ENCODE results near the gene MRPL2.
"Not testable (repeated sequence)": the region's sequence is repeated elsewhere in the genome, so short reads cannot be mapped to it uniquely, and the experiment has no call there.

Gene MRPL2

GRCh38 chr6:43081922-43082321 lies 22.7 kb upstream of the MRPL2 start:
- not testable (repeated sequence) for FAIRE-seq

- no peak for FAIRE-seq
Observed at GRCh38 chr6:43081043-43081442, 21.8 kb upstream of the MRPL2 start.

DNA sequence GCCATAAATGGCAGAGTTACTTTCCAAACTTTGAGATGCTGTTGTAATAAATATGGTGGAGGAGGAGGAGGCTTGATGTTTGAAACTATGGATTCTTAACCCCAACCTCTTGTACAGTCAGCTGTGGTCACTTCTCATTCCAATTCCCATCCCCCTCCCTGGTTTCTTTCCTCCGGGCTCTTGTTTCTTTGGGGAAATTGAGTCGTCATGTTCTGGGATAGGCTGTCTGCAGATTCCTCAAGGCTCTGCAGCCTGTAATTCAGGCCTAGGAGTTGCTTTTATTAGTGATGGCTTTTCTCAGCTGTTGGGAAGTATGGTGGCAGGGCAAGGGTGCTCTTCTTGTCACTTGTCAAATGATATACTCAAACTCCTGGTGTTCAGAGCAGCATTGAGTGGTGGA lies 19.5 kb upstream of the MRPL2 start:
- FAIRE-seq: no peak

DNA sequence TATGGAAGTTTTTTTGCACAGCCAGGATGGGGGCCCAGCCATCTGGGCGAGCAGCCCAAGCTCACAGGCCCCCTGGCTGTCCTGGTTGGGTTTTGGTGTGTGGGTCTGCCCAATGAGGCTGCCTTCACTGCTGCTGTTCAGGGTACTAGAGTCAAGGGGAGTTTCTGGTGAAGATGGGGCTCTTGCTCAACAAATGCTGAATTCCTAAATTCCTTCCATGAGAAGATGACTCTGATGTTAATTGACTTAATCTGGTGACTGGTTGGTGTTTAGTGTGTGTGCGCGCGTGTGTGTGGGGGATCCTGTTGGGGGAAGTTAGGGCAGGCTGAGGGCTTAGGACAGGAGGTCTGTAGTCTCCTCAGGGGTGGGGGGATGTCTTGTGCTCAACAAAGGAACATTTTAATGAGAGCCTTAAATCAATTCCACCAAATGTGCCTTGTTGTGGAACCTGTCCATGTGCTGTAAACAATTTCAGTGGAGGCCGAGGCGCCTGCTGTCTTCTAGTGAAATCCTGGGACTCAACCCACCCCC lies 18.8 kb upstream of the MRPL2 start:
- FAIRE-seq: no peak

- FAIRE-seq: no peak
Observed at GRCh38 chr6:43077333-43077809, 18.1 kb upstream of the MRPL2 start.

GRCh38 chr6:43076464-43077332 lies 17.5 kb upstream of the MRPL2 start:
- FAIRE-seq: no peak

- FAIRE-seq: no peak
Observed at GRCh38 chr6:43075670-43076463, 16.6 kb upstream of the MRPL2 start, which contains the start of gene PTK7. Gene PTK7 (plus strand): TSS chr6:43076314. CDS start chr6:43076489, 175 bp downstream.

DNA sequence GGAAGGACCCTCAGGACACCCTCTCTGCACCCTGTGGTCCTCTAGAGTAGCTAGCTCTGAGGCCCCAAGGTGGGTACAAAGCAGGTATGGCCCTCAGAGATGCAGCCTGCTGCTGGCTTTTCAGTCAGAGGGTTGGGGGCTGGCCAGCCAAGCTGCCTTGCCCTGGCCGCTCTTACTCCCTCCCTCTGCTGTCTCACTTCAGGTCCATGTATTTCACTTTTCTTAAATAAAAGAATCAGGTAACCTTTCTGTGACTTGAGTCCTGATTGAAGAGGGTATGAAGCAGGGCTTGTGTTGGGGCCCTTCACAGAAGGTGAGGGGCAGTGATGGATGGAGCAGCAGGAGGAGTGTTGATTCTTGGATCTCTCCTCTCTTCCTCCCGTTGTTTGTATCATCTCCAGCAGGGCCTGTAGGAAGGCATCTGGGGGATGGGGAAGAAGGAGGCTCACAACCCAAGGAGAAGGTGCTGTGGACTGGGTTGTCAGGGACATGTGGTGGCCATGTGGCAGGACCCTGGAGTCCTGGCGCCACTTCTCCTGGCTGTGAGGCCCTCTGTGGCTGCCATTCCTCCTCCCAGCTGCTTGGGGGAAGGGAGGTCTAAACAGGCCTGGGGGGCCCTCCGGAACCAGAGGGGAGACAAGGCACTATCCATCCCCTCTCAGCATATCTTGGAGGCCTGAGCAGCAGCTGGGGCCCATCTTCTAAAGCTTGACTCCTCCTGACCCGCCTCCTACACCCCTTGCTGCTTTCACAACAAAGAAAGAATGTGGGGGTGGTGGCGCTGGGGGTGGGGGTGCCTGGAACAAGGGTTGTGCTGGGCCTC lies 15.8 kb upstream of the MRPL2 start:
- FAIRE-seq: no peak

DNA sequence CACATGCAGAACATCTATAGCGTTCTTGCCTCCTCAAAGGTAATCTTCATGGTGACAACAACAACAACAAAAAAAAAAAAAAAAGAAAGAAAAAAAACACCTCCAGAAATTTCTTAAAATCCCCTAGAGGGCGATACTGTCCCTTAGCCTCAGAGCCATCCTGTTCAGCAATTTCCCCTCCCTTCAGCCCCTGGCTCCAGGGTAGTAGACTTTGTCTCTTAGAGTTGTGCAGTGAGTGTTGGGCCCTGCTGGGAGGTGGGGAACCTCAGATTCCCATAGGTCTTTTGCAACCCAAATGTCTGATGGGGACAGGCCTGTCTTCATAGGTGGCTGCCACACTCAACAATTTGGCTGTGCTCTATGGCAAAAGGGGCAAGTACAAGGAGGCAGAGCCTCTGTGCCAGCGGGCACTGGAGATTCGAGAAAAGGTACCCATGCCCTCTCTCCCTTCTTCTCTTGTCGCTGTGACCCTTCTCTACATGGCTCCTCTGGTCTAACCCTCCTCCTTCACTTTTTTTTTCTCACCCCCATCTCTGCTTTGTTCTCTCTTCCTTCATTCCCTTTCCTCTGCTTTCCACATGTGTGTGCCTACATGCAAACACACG lies 10.9 kb upstream of the MRPL2 start:
- FAIRE-seq: peak; percentile 92

DNA sequence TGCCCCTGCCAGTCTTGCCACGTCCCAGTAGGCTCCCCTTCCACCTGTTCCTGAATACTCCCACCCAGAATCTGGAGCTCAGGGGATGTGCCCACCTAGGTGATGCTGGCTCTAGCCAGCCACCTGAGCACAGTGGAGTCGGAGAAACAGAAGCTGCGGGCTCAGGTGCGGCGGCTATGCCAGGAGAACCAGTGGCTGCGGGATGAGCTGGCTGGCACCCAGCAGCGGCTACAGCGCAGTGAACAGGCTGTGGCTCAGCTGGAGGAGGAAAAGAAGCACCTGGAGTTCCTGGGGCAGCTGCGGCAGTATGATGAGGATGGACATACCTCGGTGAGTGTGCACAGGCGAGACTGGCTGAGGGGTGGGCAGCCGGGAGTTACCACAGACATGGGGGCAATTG lies 3.6 kb upstream of the MRPL2 start:
- FAIRE-seq: no peak

DNA sequence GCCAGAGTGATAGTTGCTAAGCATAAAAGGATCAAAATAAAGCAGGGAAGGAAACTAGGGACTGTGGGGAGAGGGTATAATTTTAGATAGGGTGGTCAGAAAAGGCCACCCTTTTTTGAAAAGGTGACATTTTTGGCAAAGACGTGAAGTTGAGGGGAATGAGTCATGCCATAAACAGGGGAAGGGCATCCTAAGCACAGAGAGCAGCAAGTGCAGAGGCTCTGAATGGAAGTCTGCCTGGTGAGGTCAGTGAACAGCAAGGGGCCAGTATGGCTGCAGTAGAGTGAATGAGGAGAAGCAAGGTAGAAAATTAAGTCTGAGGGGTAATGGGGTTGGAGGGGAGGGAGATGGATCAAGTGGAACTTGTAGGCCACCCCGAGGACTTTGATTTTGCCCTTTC lies 2.6 kb upstream of the MRPL2 start:
- no peak for FAIRE-seq

DNA sequence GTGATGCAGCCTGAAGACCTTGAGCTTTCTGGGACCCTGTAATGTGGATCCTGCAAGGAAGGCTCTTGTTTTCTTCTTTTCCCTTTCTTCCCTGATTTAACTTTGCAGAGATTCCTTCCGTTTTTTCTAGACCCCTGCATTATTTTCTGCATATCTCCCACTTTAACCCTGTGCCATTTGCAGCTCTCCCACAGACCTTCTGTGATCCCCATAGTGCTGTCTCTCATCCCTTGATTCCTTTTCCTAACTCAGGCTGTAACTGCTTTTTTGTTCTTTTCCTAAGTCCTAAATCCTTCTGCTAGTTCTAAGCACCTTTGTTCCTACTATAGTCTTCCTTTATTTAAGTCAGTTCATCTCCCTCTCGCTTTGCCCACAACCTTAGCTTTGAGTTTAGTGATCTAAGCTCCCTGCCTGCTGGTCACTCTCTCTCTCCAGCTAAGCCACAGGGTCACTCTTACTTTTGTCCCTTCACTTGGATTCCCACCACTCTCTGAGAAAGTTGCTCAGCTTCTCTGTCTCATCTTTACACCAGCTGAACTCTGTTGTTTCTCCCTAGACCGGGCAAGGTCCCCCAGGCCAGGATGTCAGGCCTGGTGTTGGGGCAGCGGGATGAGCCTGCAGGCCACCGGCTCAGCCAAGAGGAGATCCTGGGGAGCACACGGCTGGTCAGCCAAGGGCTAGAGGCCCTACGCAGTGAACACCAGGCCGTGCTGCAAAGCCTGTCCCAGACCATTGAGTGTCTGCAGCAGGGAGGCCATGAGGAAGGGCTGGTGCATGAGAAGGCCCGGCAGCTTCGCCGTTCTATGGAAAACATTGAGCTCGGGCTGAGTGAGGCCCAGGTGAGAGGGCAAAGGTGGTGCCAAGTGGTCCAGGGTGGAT lies 1.8 kb upstream of the MRPL2 start:
- no peak for FAIRE-seq

- no peak for FAIRE-seq
Observed at GRCh38 chr6:43060034-43060754, 960 bp upstream of the MRPL2 start.

DNA sequence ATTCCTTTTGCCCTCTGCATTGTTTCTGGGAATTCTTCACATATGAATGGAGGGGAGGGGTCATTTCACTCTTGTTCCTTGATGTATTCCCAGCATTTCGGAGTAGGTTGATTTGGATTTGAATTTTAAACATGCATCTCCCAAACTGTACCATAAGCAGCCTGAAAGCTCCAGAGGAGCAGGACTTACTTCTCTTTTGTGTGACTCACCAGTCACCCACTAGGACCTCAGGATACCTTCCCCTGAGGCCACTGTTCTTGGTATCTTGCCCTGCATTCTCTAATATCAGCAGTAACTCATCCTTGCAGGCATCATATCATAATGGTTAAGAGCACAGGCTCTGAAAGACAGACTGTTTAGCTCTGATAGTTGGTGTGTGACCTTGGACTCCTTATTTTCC lies 703 bp downstream of the MRPL2 start:
- FAIRE-seq: no peak

- FAIRE-seq: no peak
Observed at GRCh38 chr6:43055966-43056365, 3.3 kb downstream of the MRPL2 start.

GRCh38 chr6:43054206-43054943 lies 4.9 kb downstream of the MRPL2 start:
- no peak for FAIRE-seq

- FAIRE-seq: peak; percentile 93
Observed at GRCh38 chr6:43053545-43054205, 5.6 kb downstream of the MRPL2 start, which contains the start of gene CUL7. Gene CUL7 (minus strand): TSS chr6:43053851. CDS start chr6:43052788, 1,063 bp downstream.

DNA sequence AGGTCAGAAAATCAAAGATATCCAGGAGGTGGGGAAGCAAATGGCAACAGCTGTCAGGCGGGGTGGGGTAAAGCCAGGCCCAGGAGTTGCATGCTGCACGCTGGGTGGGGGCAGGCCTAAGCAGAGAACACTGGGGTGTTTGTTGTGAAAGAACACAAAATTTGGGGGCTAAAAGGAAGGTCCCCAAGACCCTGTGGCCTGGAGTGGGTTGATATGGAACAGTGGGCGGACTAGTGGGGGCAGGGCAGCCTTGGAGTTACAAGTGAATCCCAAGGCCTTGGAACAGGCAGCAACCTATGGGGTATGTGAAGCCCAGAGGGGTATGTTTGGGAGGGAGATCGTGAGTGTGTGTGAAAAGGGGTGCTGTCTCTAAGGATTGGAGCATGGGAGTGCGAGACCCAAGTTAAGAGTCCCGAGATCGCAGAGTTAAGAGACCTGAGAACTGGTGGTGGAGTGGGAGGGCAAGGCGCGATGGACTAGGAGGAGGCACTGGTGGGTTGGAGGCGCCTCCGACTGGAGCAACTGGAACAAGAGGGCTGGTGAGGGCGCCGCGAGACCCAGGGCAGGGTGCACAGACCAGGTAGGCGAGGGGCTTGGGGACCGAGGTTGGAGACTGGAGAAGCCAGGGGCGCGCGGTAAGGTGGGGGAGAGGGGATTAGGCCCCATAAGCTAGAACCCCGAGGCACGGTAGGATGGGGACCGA lies 6.2 kb downstream of the MRPL2 start:
- FAIRE-seq: no peak

Measured in A204.1 (cell line).